ENCODE measurements around the gene CAMK2B.
A peak's percentile ranks its signal among the peaks of the same experiment; 100 is the strongest.

The CAMK2B gene

GRCh38 chr7:44325201-44325671, at the start of gene CAMK2B:
Gene CAMK2B (minus strand): TSS chr7:44325594. CDS start chr7:44325421, 173 bp downstream.
- no peak for DNase-seq

- DNase-seq: peak; percentile 10
Observed at GRCh38 chr7:44374007-44374763, 48.8 kb upstream of the CAMK2B start.

- no peak for DNase-seq
Observed at GRCh38 chr7:44373418-44373740, 48.0 kb upstream of the CAMK2B start.

- no peak for DNase-seq
Observed at GRCh38 chr7:44372560-44373417, 47.4 kb upstream of the CAMK2B start.

GRCh38 chr7:44368885-44369284, 43.5 kb upstream of the CAMK2B start:
- no peak for DNase-seq

- no peak for DNase-seq
Observed at GRCh38 chr7:44368455-44368854, 43.1 kb upstream of the CAMK2B start.

- DNase-seq: no peak
Observed at GRCh38 chr7:44367475-44368043, 42.2 kb upstream of the CAMK2B start.

GRCh38 chr7:44366986-44367385, 41.6 kb upstream of the CAMK2B start:
- DNase-seq: no peak

GRCh38 chr7:44353668-44354067, 28.3 kb upstream of the CAMK2B start:
- no peak for DNase-seq

- no peak for DNase-seq
Observed at GRCh38 chr7:44348851-44349781, 23.7 kb upstream of the CAMK2B start.

- no peak for DNase-seq
Observed at GRCh38 chr7:44348300-44348699, 22.9 kb upstream of the CAMK2B start.

- DNase-seq: no peak
Observed at GRCh38 chr7:44347546-44348114, 22.2 kb upstream of the CAMK2B start.

GRCh38 chr7:44346063-44346462, 20.7 kb upstream of the CAMK2B start:
- DNase-seq: no peak

- no peak for DNase-seq
Observed at GRCh38 chr7:44341401-44341800, 16.0 kb upstream of the CAMK2B start.

GRCh38 chr7:44338600-44338999, 13.2 kb upstream of the CAMK2B start:
- DNase-seq: no peak

- no peak for DNase-seq
Observed at GRCh38 chr7:44336491-44336890, 11.1 kb upstream of the CAMK2B start.

GRCh38 chr7:44335184-44335583, 9.8 kb upstream of the CAMK2B start:
- no peak for DNase-seq

- no peak for DNase-seq
Observed at GRCh38 chr7:44334734-44335097, 9.3 kb upstream of the CAMK2B start.

GRCh38 chr7:44333911-44334733, 8.7 kb upstream of the CAMK2B start:
- no peak for DNase-seq

GRCh38 chr7:44331682-44332081, 6.3 kb upstream of the CAMK2B start:
- DNase-seq: no peak

GRCh38 chr7:44330331-44330730, 4.9 kb upstream of the CAMK2B start:
- no peak for DNase-seq

Data from femur (tissue), 1 donor.